ENCODE results near the gene MEX3A.
"Not testable (repeated sequence)": the region's sequence is repeated elsewhere in the genome, so short reads cannot be mapped to it uniquely, and the experiment has no call there.

MEX3A gene

DNA sequence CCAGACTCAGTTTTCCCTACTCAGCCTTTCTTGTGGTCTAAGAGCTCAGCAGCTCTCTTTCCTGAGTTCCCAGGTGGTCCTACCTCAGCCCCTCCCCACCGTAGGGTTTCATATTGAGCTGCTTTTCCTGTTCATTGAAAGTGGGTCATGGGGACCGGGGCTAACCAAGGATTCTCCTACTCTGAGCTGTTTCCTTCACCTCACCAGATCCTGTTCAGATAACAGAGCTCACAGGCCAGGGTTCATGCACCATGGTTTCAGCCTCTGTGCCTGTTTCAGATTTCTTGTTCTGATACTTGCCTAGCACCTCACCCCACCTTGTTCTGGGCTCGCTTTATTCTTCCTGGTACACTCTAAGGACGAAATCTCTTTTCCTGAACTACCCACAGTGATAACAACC, 37.2 kb downstream of the MEX3A start:
- Histone ChIP-seq H3K27ac (no peak overlapping the region), H3K36me3 (peaks cover 38 to 86% (median 65%) of the 10 kb centered on the region in 3 donors), H3K9me3 (no peaks in the 10 kb centered on the region), H3K27me3 (no peaks in the 10 kb centered on the region), H3K4me1 (no peaks in the 10 kb centered on the region), H3K4me3 (no peak overlapping the region)
- TF ChIP-seq, protein P1, sequence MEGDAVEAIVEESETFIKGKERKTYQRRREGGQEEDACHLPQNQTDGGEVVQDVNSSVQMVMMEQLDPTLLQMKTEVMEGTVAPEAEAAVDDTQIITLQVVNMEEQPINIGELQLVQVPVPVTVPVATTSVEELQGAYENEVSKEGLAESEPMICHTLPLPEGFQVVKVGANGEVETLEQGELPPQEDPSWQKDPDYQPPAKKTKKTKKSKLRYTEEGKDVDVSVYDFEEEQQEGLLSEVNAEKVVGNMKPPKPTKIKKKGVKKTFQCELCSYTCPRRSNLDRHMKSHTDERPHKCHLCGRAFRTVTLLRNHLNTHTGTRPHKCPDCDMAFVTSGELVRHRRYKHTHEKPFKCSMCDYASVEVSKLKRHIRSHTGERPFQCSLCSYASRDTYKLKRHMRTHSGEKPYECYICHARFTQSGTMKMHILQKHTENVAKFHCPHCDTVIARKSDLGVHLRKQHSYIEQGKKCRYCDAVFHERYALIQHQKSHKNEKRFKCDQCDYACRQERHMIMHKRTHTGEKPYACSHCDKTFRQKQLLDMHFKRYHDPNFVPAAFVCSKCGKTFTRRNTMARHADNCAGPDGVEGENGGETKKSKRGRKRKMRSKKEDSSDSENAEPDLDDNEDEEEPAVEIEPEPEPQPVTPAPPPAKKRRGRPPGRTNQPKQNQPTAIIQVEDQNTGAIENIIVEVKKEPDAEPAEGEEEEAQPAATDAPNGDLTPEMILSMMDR (IDR thresholded peaks at IDR 0.05) = no peak
- intact Hi-C loops (cut with DNase I; ENCODE audit: low total_unique reads) = no loop called here
- DNase-seq = no peak

DNA sequence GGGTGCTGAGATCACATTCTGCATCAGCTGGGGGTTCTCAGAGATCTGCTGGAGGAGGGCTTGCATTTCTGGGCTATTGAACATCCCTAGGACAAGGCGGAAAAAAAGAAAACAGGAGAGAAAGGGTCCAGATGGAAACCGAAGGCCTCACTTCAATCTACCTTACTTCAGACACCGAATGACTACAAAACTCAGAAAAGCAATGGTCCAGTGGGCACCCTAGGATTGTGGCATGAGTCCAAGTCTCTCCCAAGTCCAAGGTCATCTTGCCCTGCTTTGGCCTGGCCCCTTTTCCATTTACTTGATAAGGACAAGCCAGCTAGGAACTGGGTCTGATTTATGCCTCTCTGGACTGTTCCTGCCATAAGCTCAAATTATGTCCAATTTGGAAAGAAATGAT, 39.4 kb downstream of the MEX3A start:
- TF ChIP-seq, protein P1 (IDR thresholded peaks at IDR 0.05) = no peak
- DNase-seq = no peak
- no peak overlapping the region for H3K4me3 ChIP-seq
- intact Hi-C loops (cut with DNase I; ENCODE audit: low total_unique reads) = no loop called here
- peaks cover 45 to 85% (median 67%) of the 10 kb centered on the region in 3 donors for H3K36me3 ChIP-seq
- no peaks in the 10 kb centered on the region for H3K9me3 ChIP-seq
- no peaks in the 10 kb centered on the region for H3K4me1 ChIP-seq
- no peak overlapping the region for H3K27ac ChIP-seq
- no peaks in the 10 kb centered on the region for H3K27me3 ChIP-seq

DNA sequence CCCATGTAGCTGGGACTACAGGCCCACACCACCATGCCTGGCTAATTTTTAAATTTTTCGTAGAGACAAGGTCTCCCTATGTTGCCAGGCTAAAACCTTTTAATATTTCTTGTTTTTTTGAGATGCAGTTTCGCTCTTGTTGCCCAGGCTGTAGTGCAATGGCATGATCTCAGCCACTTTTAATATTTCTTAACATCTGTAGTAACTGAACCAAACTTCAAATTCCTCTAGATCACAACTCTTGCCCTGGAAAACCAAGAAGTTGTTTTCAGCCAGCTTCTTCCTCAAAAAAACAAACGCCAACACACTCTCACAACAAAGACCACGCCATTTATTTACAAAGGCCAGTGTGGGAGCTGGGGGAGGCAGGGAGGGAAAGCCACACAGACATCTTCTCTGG, 47.3 kb downstream of the MEX3A start:
- H3K4me1 ChIP-seq; intact Hi-C loops (cut with DNase I; ENCODE audit: low total_unique reads); H3K4me3 ChIP-seq; DNase-seq; H3K9me3 ChIP-seq; H3K27me3 ChIP-seq; H3K27ac ChIP-seq: not testable (repeated sequence)
- peaks cover 19 to 42% (median 36%) of the 10 kb centered on the region in 3 donors for H3K36me3 ChIP-seq

DNA sequence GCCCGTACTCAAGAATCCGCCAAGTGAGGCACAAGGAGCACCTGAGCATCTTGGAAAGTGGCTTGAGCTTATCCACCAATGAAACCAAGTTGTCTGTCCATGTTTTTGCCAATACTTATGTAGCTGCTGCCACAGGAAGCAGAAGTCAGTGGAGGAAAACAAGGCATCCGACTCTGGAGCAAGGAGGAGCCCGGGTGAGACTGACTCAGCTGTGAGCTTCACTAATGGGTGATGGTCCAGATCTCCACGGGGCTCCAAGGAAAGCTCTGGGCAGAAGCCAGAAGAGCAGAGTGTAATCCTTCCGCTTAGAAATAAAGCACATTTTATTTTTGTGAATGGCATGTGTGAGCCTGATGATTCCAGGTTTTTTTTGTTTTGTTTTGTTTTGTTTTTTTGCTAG, 49.3 kb downstream of the MEX3A start:
- intact Hi-C loops (cut with DNase I; ENCODE audit: low total_unique reads) = no loop called here
- no peaks in the 10 kb centered on the region for H3K4me1 ChIP-seq
- H3K36me3 ChIP-seq = peaks cover 13 to 23% (median 20%) of the 10 kb centered on the region in 3 donors

DNA sequence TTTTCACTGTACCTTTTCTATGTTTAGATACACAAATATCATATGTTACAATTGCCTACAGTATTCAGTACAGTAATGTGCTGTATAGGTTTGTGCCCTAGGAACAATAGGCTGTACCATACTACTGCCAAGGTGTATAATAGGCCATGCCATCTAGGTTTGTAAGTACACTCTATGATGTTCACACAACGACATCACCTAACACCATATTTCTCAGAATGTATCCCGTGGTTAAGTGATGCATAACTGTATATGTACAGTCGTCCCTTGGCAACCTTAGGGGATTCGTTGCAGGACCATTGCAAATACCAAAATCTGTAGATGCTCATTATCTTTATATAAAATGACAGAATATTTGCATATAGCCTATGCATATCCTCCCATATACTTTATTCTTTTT, 55.7 kb downstream of the MEX3A start:
- H3K4me1 ChIP-seq = no peaks in the 10 kb centered on the region
- intact Hi-C loops (cut with DNase I; ENCODE audit: low total_unique reads) = no loop called here
- H3K27me3 ChIP-seq = no peaks in the 10 kb centered on the region
- DNase-seq = no peak
- H3K27ac ChIP-seq = no peak overlapping the region
- H3K36me3 ChIP-seq = no peaks in the 10 kb centered on the region
- no peak overlapping the region for H3K4me3 ChIP-seq
- no peaks in the 10 kb centered on the region for H3K9me3 ChIP-seq
- TF ChIP-seq, protein P1 (IDR thresholded peaks at IDR 0.05) = no peak

More for the DNA sequence above, 49.3 kb downstream of the MEX3A start:
- H3K4me3 ChIP-seq = no peak overlapping the region
- DNase-seq = no peak
- TF ChIP-seq, protein P1 (IDR thresholded peaks at IDR 0.05) = no peak
- no peaks in the 10 kb centered on the region for H3K9me3 ChIP-seq
- no peak overlapping the region for H3K27ac ChIP-seq
- no peaks in the 10 kb centered on the region for H3K27me3 ChIP-seq

DNA sequence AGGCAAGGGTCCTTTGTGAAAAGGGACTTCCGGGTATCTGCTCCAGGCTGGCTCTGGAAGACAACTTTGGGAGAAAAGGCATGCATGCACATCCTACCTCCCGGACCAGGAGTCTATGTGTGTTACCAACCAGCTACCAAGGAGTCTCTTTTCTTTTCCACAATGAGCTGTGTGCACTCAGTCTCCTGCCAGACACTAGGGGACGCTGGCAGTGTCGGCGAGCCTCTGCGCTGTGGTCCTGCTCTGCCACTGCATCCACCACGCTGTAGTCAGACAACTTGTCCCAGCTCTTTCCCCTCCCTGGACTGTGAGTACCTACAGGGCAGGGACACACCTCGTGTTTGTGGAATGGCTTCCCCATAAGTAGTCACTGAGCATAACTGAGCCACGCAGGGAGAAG, 56.4 kb downstream of the MEX3A start:
- TF ChIP-seq, protein P1 (IDR thresholded peaks at IDR 0.05) = peak in 1 of 2 experiments; percentile 7
- no peaks in the 10 kb centered on the region for H3K9me3 ChIP-seq
- H3K27me3 ChIP-seq = no peaks in the 10 kb centered on the region
- no peaks in the 10 kb centered on the region for H3K4me1 ChIP-seq
- intact Hi-C loops (cut with DNase I; ENCODE audit: low total_unique reads) = no loop called here
- no peak overlapping the region for H3K4me3 ChIP-seq
- no peak for DNase-seq
- H3K36me3 ChIP-seq = no peaks in the 10 kb centered on the region
- H3K27ac ChIP-seq = no peak overlapping the region
